ELF-1 (cell line): ENCODE data around the gene MOB3C.

ENCODE experiments used
- DNase-seq: peaks from one replicate; pipeline ENCODE4 v3.0.0-alpha.2; 2016; ENCODE audit warnings: low read depth, low spot score

MOB3C gene

DNA sequence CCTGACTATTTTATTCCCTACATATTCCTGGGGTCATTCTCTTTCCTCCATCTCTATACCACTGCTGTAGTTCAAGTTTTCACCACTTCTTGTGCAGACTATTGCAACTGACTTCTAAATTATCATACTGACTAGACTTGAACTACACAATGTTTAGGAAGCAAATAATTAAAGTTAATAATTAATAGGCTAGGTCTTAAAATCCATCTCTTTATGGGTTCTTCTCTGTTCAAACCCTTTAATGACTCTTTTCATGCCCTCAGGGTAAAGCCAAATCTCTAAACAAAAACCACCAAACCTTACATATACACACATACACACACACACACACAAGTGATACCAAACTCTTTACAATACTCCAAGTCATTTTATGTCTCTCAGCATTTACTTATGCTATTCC lies 22.3 kb upstream of the MOB3C start:
- no peak for DNase-seq

DNA sequence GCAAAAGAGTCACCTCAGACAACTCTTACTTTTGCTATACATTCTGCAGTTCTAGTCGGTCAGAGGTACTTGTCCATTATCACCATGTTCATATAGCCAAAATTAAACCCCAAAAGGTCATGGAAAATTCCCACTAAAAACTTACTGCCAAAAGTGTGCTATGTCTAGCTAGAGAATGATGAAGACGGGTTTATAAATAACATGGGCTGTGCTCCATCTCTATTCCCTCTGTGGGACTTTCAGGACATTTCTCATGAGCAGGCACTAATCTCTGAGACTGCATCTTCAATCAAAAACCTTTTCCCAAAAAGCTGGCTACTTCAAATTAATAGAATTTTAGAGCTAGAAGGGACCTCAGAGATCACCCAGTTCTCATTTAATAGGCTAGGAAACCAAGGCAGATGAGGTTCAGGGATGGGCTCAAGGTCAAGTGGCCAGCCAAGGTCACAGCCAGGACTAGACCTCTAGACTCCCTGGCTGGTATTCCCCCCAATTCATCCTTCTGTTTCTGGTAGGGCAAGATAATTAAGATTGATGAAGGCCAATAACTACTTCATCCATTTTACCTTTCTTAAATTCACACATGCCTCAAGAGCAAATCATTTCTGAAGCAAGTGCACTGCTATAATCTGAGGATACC lies 21.0 kb upstream of the MOB3C start:
- DNase-seq = no peak

DNA sequence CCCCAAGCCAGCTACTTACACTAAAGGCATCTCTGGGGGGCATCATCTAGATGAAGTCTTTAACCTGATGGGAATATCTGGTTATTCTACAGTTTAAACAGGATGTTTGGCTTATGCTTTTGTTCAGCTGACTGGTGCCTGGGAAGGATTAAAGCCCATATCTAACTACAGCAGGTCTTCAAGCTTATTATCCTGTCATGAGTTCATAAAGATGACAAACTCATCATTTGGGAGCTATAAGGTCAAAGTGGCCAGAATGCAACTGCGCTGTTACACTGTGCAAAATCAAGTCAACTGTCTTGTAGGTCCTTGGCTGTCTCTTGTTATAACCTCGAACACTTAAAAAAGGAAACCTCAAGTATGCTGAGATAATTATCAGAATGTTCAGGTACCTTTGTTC lies 18.6 kb upstream of the MOB3C start:
- DNase-seq = no peak

DNA sequence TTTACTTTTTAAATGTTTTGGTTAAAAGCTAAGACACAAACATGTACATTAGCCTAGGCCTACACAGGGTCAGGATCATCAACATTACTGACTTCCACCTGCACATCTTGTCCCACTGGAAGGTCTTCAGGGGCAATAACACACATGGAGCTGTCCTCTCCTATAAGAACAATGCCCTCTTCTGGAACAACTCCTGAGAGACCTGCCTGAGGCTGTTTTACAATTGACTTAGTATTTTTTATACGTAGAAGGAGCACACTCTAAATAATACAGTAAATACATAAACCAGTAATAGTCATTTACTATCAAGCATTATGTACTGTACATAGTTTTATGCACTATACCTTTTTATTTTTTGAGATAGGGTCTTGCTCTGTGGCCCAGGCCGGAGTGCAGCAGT lies 14.1 kb upstream of the MOB3C start:
- no peak for DNase-seq

DNA sequence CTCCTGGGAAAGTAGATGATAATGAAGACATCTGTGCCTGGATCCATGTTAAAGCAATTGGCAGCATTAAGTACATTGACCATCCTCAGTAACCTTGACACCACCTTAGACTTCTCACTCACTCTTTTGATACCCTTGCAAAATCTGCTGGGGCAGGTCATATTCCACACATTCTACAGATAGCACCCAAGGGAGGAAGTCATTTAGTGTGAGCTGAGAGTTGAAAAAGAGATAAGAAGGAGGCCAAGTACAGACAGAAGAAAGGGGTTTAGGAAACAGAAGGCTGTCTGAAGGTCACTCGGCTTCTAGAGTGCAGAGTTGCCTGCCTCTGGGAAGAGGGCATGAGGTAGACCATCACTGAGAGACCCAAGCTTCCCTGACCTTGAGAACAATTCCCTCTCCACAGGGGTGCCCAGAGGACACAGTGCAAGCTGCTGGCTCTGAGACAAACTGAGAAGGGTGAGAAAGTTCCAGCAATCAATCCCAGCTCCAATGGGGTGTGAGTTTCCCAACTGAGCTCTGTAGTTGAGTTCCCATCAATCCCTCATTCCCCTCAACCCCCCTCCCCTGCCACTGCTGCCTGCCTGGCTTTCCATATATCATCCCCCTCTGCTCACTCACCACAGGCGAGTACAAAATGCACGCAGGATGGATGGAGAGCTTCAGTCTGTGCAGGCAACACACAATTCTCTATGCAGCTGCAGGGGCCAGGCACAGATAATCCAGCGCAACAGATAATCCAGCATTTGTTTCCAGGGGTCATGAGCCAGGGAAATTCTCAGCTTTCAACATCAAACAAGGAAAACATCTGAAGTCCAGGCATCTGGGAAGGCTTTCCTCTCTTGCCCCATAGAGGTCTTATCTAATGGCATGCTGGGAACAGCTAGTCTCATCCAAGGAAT lies 7.4 kb upstream of the MOB3C start:
- DNase-seq = peak; percentile 47

DNA sequence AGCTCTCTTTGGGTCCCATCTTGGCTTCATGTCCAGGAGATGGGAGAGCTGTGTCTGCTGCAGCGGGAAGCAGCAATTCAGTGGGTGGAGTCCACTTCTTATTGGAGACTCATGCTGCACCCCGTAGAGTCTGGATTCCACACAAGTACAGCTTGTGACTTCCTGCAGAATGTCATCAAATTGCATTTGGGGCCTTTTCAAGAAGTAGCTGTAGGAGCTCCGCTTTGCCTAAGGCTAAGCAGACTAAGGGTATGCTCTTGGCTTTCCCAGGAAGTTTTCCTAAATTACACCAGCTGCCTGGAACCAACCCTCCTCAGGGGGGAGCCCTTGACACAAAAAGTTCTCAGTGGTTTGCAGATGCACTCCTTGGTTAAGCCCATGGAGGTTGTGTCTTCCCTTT lies 5.7 kb upstream of the MOB3C start:
- DNase-seq = peak; percentile 79

DNA sequence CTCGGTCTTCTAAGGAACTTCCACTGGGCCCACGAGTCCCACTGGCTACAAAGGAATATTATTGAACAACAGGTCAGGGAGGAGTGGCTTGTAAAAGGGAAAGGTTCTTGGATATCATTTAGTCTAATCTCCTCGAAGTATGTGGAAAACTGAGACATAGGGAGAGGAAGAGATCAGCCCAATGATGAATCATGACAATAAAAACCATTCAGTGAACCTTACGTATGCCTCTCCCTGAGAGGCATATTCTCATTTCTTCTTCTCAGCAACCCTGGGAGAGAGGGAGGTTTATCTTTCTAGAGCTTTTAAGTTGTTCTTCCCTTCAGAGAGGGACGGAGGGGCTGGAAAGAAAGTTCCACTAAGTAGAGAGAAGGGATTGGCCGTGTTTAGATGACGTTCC lies 5.3 kb upstream of the MOB3C start:
- no peak for DNase-seq

DNA sequence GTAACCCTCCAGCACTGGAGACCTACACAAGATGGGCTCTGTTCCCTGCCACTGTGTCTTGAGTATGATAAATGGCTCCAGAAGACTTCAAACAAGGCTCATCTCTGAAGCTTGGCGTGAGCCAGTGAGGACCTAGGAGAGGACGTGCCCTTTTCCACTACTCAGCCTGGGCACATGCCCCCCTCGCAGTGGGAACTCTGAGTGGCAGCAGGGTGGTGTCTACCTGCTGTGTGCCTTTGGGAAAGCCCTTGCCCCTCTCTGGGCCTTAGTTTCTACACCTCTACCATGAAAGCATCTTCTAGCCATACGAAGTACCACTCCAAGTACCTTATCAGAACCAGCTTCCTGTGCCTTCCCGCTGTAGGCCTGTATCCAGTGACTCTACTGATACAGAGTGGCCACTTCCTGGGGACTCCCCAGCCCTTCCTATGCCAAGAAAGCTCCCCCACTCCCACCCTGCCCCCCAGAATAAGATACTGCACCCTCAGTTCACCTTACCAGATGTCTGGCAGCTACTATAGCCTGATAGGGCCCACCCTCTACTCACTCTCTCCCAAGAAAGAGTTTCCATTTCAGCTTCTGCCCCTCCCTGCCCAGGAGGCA lies 3.1 kb upstream of the MOB3C start:
- no peak for DNase-seq

DNA sequence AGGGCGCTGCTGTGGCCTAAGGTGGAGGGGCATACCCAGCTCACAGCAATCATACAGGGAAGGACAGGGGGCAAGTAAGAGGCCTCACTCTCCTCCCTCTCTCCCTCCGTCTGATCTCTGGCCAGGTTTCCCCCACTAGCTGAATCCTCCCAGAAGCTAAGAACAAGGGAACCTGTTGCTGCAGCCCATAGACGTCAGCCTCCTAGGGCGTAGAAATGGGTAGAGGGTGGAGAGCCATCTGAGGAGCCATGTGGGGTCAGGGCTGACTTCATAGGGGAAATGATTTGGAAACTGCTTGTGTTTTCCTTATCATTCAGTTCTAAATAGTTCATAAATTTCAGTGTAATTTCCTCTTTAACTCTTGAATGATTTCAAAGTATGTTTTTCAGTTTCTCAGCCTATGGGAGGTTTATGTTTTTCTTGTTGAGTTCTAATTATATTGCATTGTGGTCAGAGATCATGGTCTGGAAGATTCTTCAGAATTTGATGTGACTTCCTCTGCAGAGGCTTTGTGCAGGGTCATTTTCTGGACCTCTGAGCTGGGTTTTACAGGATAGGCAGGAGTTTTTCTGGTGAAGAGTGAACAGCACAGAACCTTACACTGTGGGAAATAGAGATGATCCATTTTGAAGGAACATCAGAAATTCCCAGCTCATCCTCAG lies 2.3 kb upstream of the MOB3C start:
- DNase-seq = no peak

DNA sequence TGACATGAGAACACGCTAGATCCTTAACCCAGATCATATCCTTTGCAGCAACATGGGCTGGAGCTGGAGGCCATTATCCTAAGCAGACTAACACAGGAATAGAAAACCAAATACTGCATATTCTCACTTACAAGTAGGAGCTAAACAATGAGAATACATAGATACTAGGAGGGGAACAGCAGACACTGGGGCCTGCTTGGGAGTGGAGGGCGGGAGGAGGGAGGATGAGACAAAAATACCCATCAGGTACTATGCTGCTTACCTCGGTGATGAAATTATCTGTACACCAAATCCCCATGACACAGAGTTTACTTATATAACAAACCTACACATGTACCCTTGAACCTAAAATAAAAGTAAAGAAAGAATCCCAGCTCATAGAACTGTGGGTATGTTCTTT lies 1.2 kb upstream of the MOB3C start:
- no peak for DNase-seq

DNA sequence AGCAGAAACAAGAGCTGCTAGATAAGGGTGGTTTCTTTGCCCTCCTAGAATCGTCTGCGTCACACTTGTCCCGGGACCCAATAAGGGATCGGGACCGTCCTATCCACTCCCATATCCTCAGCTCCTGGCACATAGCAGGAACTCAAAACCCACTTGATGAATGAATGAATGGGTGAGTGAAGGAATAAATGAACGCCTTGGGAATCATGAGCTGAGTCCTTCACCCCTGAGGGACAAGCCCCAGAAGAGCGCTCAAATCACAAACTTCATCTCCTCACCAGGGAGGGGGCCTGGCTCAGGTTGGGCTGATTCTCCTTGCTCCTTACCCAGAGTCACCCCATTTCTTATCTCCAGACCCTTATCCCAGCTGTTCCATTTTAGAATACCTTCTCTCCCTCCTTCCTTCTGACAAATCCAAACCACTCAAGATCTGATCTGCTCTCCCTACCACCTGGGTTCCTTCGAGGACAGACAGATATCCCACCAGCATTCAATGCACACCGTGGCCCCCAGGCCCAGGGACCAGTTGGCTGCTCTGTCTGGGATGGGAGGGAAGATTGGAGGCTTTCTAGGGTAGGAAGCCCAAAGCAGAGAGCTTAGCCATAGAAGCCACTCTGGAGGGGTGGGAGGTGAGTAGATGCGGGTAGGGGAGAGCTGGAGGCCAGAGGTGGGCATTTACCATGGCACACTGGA lies 643 bp upstream of the MOB3C start:
- no peak for DNase-seq

DNA sequence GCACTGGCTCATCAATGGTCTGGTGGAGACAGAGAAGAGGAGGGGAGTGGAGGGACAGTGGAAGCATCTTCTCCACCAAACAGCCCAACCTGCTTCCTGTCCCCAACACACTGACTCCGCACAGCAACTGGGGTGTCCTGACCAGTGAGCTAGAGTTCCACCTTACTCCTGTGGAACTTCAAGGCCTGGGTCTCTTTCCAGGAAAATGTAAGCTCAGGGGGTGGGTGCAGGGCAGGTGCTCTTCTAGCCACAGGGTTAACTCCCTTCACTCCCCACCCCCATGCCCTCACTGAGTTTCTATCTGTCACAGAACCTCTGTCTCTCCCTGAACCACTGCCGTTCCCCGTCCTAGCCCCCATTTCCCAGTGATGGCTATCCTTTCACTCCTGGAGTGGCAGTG lies 876 bp downstream of the MOB3C start:
- DNase-seq = no peak

DNA sequence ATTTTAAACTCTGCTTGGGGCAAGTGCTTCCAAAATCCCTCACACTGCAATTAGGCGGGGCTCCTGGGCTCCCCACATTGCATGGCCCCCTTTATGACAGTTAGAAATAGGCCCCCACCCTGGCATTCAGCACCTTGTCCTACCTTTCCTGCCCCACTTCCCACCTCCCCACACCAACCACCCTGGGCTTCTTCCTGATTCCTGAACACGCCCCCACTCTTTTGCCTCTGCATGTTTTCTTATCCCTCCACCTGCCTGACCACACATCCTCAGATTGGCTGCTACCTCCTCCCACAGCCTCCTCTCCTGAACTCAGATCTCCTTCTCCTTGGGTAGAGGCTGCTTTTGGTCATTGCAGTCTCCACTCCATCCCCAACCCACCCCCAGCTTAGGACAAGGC lies 1.5 kb downstream of the MOB3C start:
- DNase-seq = no peak

DNA sequence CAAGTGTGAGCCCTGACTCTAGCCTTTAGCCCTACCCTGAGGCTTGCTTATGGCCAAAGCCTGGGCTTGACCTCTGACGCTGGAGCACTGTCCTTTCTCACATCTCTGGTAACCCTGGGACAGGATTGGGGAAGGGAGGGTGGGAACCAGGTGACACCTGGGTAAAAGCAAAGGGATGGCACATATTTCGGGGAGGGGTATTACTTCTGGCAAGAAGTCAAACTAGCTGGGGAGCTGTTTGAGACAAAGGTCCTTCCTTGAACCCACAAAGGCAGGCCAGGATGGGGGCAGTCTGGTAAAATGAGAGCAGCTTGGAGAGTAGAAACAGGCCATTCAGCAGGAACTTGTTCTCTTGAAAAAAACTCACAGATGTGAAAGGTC lies 2.0 kb downstream of the MOB3C start:
- no peak for DNase-seq

DNA sequence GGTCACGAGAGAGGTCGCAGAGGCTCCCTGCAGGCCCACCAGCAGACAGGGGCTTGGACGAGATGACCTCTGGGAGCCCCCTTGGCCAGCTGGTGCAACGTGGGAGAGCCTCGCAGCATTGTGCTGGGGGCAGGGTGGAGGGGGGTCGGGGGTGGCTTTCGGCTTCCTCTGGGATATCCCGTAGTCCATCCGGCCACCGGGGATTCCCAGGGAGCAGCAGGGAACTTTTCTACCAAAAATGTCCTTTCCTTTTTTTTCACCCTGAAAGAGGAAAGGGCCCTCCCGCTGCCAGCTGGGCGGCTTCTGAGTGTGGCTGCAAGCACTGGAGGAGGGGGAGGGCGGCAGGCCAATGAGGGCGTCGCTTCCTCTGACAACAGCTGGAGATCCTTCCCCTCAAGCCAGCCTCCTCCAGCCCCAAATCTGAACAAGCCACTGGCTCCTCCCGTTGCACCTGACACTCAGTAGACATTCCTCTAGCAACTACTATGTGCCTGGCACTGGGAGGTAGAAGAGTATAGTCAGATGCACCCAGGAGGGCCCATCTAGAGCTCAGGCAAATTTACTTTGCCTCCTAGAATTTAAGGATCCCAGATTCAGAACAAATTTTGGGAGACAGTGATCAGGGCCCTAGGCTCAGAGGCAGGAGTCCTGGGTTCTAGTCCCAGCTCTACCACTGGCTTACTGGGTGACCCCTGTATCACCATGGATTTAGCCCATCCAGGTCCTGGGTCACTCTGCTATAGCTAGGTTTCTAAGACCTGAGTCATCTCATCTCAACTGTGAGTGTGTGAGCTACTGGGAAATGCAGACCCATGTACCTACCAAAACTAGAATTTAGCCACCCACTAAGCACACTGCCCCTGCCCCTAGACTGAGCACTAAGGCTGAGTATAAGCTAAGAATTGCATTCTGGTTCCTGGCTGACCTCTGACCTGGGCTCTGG lies 2.7 kb downstream of the MOB3C start:
- peak; percentile 81 for DNase-seq

DNA sequence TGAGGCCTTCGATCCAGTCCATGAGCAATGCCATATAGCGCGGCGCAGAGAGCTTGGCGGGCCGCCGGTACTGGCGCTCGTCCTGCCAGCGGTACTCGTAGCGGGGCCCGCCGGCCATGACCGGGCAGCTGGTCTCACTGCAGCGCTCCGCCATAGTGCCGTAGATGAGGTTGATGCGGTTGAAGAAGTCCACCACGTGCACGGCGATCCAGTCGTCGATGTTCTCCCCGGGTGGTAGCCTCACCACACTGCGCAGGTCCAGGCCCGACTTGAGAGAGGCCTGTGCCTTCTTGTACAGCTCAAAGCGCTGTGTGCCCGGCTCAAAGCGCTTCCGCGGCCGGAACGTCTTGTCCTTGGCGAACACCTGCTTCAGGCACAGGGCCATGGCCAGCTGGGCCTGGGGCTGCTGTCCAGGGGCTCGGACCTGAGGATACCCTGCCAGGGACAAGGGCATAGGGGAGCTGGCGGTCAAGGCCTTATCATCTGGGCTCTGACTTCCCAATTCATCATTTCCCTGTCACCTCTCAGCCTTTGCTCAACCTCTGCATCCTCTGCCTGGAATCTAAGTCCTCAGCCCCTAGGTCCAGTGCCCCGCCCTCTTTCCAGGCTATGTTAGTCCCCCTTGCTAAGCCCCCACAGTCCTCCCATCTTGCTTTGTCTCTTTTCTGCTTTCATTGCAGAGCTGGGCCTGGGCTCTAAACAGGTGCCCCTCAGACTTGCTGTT lies 3.5 kb downstream of the MOB3C start:
- DNase-seq = no peak

DNA sequence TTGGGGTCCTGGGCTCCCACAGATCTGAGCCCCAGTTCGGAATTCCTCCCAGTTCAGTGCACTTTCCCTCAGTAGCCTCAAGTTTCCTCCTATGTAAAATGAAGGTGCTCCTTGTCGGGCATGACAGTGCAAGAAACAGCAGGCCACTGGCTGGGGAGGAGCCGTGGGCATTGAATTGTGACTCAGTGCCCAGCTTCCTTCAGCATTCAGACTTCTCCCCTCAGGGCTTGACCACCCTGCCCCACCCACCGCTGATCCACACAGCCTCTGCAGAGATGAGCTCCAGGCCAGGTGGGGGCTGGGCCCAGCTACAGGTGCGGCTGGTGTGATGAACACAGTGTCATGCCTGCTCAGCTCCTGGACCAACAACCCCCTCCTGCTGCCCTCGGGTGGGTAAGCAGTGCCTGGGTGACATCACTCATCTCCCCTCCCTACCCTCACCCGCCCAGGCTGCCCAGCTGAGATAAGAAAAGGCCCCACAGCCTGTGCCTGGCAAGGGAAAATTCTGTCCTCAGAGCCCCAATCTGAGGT lies 4.9 kb downstream of the MOB3C start:
- peak; percentile 78 for DNase-seq

DNA sequence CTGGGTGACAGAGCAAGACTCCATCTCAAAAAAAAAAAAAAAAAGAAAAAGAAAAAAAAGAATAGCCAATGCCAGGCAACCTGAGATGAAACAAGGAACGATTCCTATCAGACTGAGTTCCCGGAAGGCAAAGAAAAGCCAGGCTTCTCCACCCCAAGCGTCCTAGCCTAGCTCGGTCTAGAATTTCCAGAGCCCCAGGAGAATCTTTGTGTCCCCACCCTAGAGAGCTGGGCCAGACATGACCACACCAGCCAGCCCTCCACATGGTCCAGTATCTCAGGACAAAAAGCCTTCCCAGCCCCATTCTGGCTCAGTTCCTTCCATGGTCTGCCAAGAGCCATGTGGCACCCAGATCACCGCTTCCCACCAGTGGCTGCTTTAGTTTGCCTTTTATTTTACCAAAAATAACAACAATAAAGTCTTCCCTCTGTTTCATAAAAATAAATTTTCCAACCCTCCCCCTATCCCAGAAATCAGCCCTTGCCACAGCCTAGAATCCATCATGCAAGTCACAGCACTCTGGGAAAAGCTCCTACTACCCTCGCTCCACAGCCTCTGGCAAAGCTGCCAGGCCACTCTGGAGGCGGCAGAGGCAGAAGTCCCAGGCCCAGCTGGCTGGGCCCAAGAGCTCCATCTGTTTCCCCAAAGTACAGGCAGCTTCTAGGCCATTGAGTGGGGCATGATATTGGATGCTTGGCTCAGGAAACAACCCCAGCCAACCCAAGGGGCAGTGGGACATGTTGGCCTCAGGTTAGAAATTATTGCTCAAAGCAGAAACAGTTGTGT lies 9.1 kb downstream of the MOB3C start:
- DNase-seq = no peak
